ENCODE measurements around the gene CLASRP. TPM values are rescaled to one million over a fixed set of nuclear protein-coding genes. Genes with fewer than 3 reads are reported as not detected.

The CLASRP gene
- total RNA-seq, 1 donor: 17.0 TPM

GRCh38 chr19:45076851-45077730 is 38.2 kb downstream of the CLASRP start:
- no peak for TF ChIP-seq CTCF (IDR thresholded peaks at IDR 0.05; ENCODE audit: extremely low read depth, low read depth, low read length)

GRCh38 chr19:45078390-45079062 is 39.7 kb downstream of the CLASRP start:
- Histone ChIP-seq H3K27me3 (ENCODE audit: insufficient read depth, low read length) (no peaks in the 10 kb centered on the region), H3K4me3 (ENCODE audit: insufficient read depth, low read length) (peak overlapping the region; percentile 92), H4K20me1 (ENCODE audit: insufficient read depth, low read length) (peaks cover 12% of the 10 kb centered on the region), H3K4me2 (ENCODE audit: insufficient read depth, low read length) (peak overlapping the region; percentile 80), H3K27ac (ENCODE audit: low read depth, low read length) (peak overlapping the region; percentile 32), H2AFZ (ENCODE audit: low read length) (peak overlapping the region; percentile 98), H3K4me1 (ENCODE audit: insufficient read depth, low read length) (peaks cover 16% of the 10 kb centered on the region), H3K36me3 (ENCODE audit: insufficient read depth, low read length) (peaks cover 11% of the 10 kb centered on the region), H3K79me2 (ENCODE audit: insufficient read depth, low read length) (peaks cover 47% of the 10 kb centered on the region), H3K9me3 (ENCODE audit: low read depth, low read length) (no peaks in the 10 kb centered on the region)
- peak; percentile 54 for DNase-seq (ENCODE audit: insufficient read length, low spot score, missing footprints)
- no peak for TF ChIP-seq CTCF (IDR thresholded peaks at IDR 0.05; ENCODE audit: extremely low read depth, low read depth, low read length)

More at GRCh38 chr19:45076851-45077730, 38.2 kb downstream of the CLASRP start:
- peaks cover 9% of the 10 kb centered on the region for H4K20me1 ChIP-seq (ENCODE audit: insufficient read depth, low read length)
- H3K4me1 ChIP-seq (ENCODE audit: insufficient read depth, low read length): peaks cover 16% of the 10 kb centered on the region
- peak overlapping the region; percentile 78 for H3K4me2 ChIP-seq (ENCODE audit: insufficient read depth, low read length)
- H3K27ac ChIP-seq (ENCODE audit: low read depth, low read length): no peak overlapping the region
- peaks cover 32% of the 10 kb centered on the region for H3K79me2 ChIP-seq (ENCODE audit: insufficient read depth, low read length)
- peak overlapping the region; percentile 68 for H3K4me3 ChIP-seq (ENCODE audit: insufficient read depth, low read length)
- H3K27me3 ChIP-seq (ENCODE audit: insufficient read depth, low read length): no peaks in the 10 kb centered on the region
- peak; percentile 36 for DNase-seq (ENCODE audit: insufficient read length, low spot score, missing footprints)
- no peaks in the 10 kb centered on the region for H3K9me3 ChIP-seq (ENCODE audit: low read depth, low read length)
- peak overlapping the region; percentile 75 for H2AFZ ChIP-seq (ENCODE audit: low read length)
- H3K36me3 ChIP-seq (ENCODE audit: insufficient read depth, low read length): peaks cover 7% of the 10 kb centered on the region

GRCh38 chr19:45079063-45079910 is 40.4 kb downstream of the CLASRP start, which contains the start of gene GEMIN7:
Gene GEMIN7, plus strand, starts transcription at chr19:45079260. Its CDS starts 10,855 bp downstream, at chr19:45090115.
- peak; percentile 99 for DNase-seq (ENCODE audit: insufficient read length, low spot score, missing footprints)

More at GRCh38 chr19:45079063-45079910, 40.4 kb downstream of the CLASRP start, which contains the start of gene GEMIN7:
- Histone ChIP-seq H3K4me3 (ENCODE audit: insufficient read depth, low read length) (peak within 1 kb of the TSS; percentile 92), H3K79me2 (ENCODE audit: insufficient read depth, low read length) (peaks cover 49% of the 10 kb centered on the region), H3K4me2 (ENCODE audit: insufficient read depth, low read length) (peak within 1 kb of the TSS; percentile 80), H3K27ac (ENCODE audit: low read depth, low read length) (peak within 1 kb of the TSS; percentile 75), H2AFZ (ENCODE audit: low read length) (peak within 1 kb of the TSS; percentile 98), H3K27me3 (ENCODE audit: insufficient read depth, low read length) (no peaks in the 10 kb centered on the region), H4K20me1 (ENCODE audit: insufficient read depth, low read length) (peaks cover 12% of the 10 kb centered on the region), H3K9me3 (ENCODE audit: low read depth, low read length) (no peaks in the 10 kb centered on the region), H3K4me1 (ENCODE audit: insufficient read depth, low read length) (peaks cover 16% of the 10 kb centered on the region), H3K36me3 (ENCODE audit: insufficient read depth, low read length) (peaks cover 11% of the 10 kb centered on the region)
- no peak for TF ChIP-seq CTCF (IDR thresholded peaks at IDR 0.05; ENCODE audit: extremely low read depth, low read depth, low read length)

All from osteoblast (primary cell).